Smooth muscle cell (in vitro differentiated cells): ENCODE data around the gene HES3. TPM values are rescaled to one million over a fixed set of nuclear protein-coding genes. Genes with fewer than 3 reads are reported as not detected.

Experiments
- DNase-seq: peaks from one replicate; lab custom pipeline; 2025; ENCODE audit not compliant: unreplicated experiment; lab: John Stamatoyannopoulos, UW
- H2AFZ ChIP-seq: fragments of 200-600 bp; sonication (generic); 2 replicates; pipeline ENCODE4 v1.6.0; 2016; ENCODE audit warnings: antibody characterized with exemption, low read depth, mild to moderate bottlenecking
- H3F3A ChIP-seq: fragments of 200-600 bp; sonication (generic); 2 replicates; pipeline ENCODE4 v1.6.0; 2017; ENCODE audit warnings: antibody characterized with exemption, low read depth
- H3K27ac ChIP-seq: fragments of 200-600 bp; sonication (generic); 2 replicates; pipeline ENCODE4 v1.5.1; 2016; ENCODE audit warnings: low read depth, mild to moderate bottlenecking
- H3K27me3 ChIP-seq: fragments of 200-600 bp; sonication (generic); 2 replicates; pipeline ENCODE4 v1.6.1; 2016; ENCODE audit warnings: low read depth, mild to moderate bottlenecking
- H3K36me3 ChIP-seq: fragments of 200-600 bp; sonication (generic); 2 replicates; pipeline ENCODE4 v1.5.1; 2016; ENCODE audit warnings: low read depth
- H3K4me1 ChIP-seq: fragments of 200-600 bp; sonication (generic); 2 replicates; pipeline ENCODE4 v1.5.1; 2016; ENCODE audit warnings: low read depth
- H3K4me2 ChIP-seq: fragments of 200-600 bp; sonication (generic); 2 replicates; pipeline ENCODE4 v1.6.0; 2016; ENCODE audit warnings: mild to moderate bottlenecking
- H3K4me3 ChIP-seq: fragments of 200-600 bp; sonication (generic); 2 replicates; pipeline ENCODE4 v1.5.1; 2016; ENCODE audit warnings: mild to moderate bottlenecking
- H3K79me2 ChIP-seq: fragments of 200-600 bp; sonication (generic); 2 replicates; pipeline ENCODE4 v1.6.0; 2016; ENCODE audit warnings: low read depth, mild to moderate bottlenecking
- H3K9ac ChIP-seq: fragments of 200-600 bp; sonication (generic); 2 replicates; pipeline ENCODE4 v1.6.0; 2016; ENCODE audit warnings: low read depth
- H3K9me3 ChIP-seq: fragments of 200-600 bp; sonication (generic); replicated peaks from 2 replicates; pipeline ENCODE4 v1.5.1; 2016; ENCODE audit warnings: low read depth
- H4K20me1 ChIP-seq: fragments of 200-600 bp; sonication (generic); 2 replicates; pipeline ENCODE4 v1.6.0; 2016; ENCODE audit warnings: low read depth
- CTCF ChIP-seq: fragments of 200-600 bp; sonication (generic); IDR thresholded peaks from 2 replicates; pipeline ENCODE4 v1.5.1; 2017; ENCODE audit warnings: borderline replicate concordance, mild to moderate bottlenecking, antibody characterized with exemption; ENCODE audit not compliant: insufficient read depth, poor library complexity, severe bottlenecking
- WGBS: methylation state at CpG from one replicate; pipeline ENCODE4 v1.1.7; 2016; ENCODE audit warnings: low lambda C conversion rate; 5-methylcytosine and 5-hydroxymethylcytosine counted together
- polyA plus RNA-seq: library from polyadenylated mRNA; unstranded; fragments of >200 nt; fragmentation: Nextera tagmentation; extraction: Ambion mirVana; gene quantifications from 2 replicates; pipeline ENCODE4 v1.2.1, GENCODE V29; 2016
- total RNA-seq: library from RNA; depleted of rRNA; stranded (reverse); fragments of >200 nt; gene quantifications from 2 replicates; pipeline ENCODE4 v1.2.3, GENCODE V29; 2014

HES3 gene
- total and polyA plus RNA-seq, 2 experiments from 2014 or later: not detected

DNA sequence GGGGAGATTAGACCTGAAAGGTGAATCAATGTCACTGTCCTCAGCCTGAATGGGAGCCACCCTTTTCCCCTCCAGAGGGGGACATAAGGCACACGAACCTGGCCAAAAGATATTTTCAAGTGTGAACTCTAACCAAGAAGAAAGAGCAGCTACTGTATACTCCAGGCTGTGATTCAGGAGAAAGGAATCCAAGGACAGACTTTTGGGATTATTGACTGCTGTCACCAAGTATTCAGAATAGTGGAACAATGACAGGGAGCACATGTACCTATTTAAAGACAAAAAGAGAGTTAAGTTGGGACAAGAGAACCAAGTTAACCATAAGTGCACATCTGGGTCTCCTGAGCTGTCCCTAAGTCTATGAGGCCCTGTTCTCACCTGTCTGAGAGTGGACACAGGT lies 10.6 kb upstream of the HES3 start:
- 60% methylated on average over 1 of the region's 1 CpG for WGBS
- no peak overlapping the region for H2AFZ ChIP-seq
- DNase-seq: no peak
- H3K9ac ChIP-seq: no peak overlapping the region
- H3K9me3 ChIP-seq: no peaks in the 10 kb centered on the region
- H3K4me1 ChIP-seq: peaks cover 4% of the 10 kb centered on the region
- H3K4me3 ChIP-seq: no peak overlapping the region
- no peak for TF ChIP-seq CTCF
- H3K27ac ChIP-seq: no peak overlapping the region
- peaks cover 5% of the 10 kb centered on the region for H3K36me3 ChIP-seq
- peaks cover 16% of the 10 kb centered on the region for H4K20me1 ChIP-seq
- H3K79me2 ChIP-seq: peaks cover 14% of the 10 kb centered on the region
- peaks cover 2% of the 10 kb centered on the region for H3K27me3 ChIP-seq
- no peak overlapping the region for H3K4me2 ChIP-seq
- H3F3A ChIP-seq: no peaks in the 10 kb centered on the region

- WGBS: 45% methylated on average over 20 of the region's 20 CpGs
- no peak for TF ChIP-seq CTCF
- H3K79me2 ChIP-seq: peaks cover 14% of the 10 kb centered on the region
- H3K36me3 ChIP-seq: peaks cover 5% of the 10 kb centered on the region
- H2AFZ ChIP-seq: no peak overlapping the region
- peak overlapping the region; percentile 87 for H3K4me2 ChIP-seq
- DNase-seq: no peak
- peaks cover 12% of the 10 kb centered on the region for H3K4me1 ChIP-seq
- no peak overlapping the region for H3K27ac ChIP-seq
- peak overlapping the region; percentile 62 for H3K4me3 ChIP-seq
- peaks cover 15% of the 10 kb centered on the region for H3K27me3 ChIP-seq
- no peaks in the 10 kb centered on the region for H3F3A ChIP-seq
- peak overlapping the region; percentile 41 for H3K9ac ChIP-seq
- H4K20me1 ChIP-seq: peaks cover 16% of the 10 kb centered on the region
- no peaks in the 10 kb centered on the region for H3K9me3 ChIP-seq
Observed at GRCh38 chr1:6234502-6235295, 9.3 kb upstream of the HES3 start.

DNA sequence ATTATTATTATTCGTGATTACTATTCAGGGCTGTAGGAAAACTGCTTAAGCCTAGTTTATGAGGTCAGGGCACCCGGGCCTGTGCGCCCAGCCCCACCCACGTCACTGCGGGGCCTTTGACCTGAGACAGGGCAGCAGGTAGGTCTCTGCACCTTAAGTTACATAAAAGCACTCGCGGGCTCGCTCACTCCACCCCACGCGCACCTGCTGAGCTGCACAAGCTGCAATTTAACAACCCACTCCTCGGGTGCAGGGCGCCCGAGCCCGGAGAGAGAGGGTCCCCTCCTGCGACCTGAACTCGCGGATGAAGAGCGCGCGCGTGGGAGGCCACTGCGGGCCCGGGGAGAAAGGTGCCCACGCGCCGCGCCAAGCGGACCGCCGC lies 8.7 kb upstream of the HES3 start:
- Histone ChIP-seq H3K9me3 (no peaks in the 10 kb centered on the region), H3K36me3 (peaks cover 5% of the 10 kb centered on the region), H3K9ac (peak overlapping the region; percentile 41), H3K27me3 (peaks cover 21% of the 10 kb centered on the region), H3K4me2 (peak overlapping the region; percentile 87), H4K20me1 (peaks cover 16% of the 10 kb centered on the region), H3F3A (no peaks in the 10 kb centered on the region), H3K79me2 (peaks cover 14% of the 10 kb centered on the region), H2AFZ (no peak overlapping the region), H3K27ac (no peak overlapping the region), H3K4me3 (peak overlapping the region; percentile 62), H3K4me1 (peaks cover 12% of the 10 kb centered on the region)
- no peak for DNase-seq
- no peak for TF ChIP-seq CTCF
- 0% methylated on average over 23 of the region's 30 CpGs for WGBS

- Histone ChIP-seq H2AFZ (no peak overlapping the region), H3F3A (no peaks in the 10 kb centered on the region), H4K20me1 (peaks cover 16% of the 10 kb centered on the region), H3K79me2 (peaks cover 14% of the 10 kb centered on the region), H3K36me3 (no peaks in the 10 kb centered on the region), H3K4me2 (no peak overlapping the region), H3K9ac (no peak overlapping the region), H3K4me1 (peaks cover 27% of the 10 kb centered on the region), H3K4me3 (no peak overlapping the region), H3K9me3 (no peaks in the 10 kb centered on the region), H3K27me3 (peaks cover 39% of the 10 kb centered on the region), H3K27ac (no peak overlapping the region)
- TF ChIP-seq CTCF: no peak
- WGBS: 99% methylated on average over 4 of the region's 4 CpGs
- DNase-seq: no peak
Observed at GRCh38 chr1:6237093-6237492, 6.9 kb upstream of the HES3 start.
